Measurements from ENCODE around the gene WWP2. TPM values are rescaled to one million over a fixed set of nuclear protein-coding genes. Genes with fewer than 3 reads are reported as not detected.
"Not testable (repeated sequence)": the region's sequence is repeated elsewhere in the genome, so short reads cannot be mapped to it uniquely, and the experiment has no call there.

Gene WWP2
- polyA plus RNA-seq, 1 donor (not counting 4 experiments of a cell fraction or from before 2014, with no cell fraction given), result 6.9 TPM

- H3K9me1 ChIP-seq (ENCODE audit: control insufficient read depth, extremely low read depth, insufficient read depth, low read length); H3K79me2 ChIP-seq (ENCODE audit: control insufficient read depth, insufficient read depth, low read length); H3K27me3 ChIP-seq (ENCODE audit: control insufficient read depth, extremely low read depth, insufficient read depth, low read length); H3K4me3 ChIP-seq (ENCODE audit: control insufficient read depth in 2 of 3, extremely low read depth in 1 of 3, insufficient read depth in 2 of 3, low read depth in 1 of 3, low read length in 3 of 3); H3K4me1 ChIP-seq (ENCODE audit: control insufficient read depth, extremely low read depth, insufficient read depth, low read length); H3K9me3 ChIP-seq (ENCODE audit: control insufficient read depth, low read depth, low read length); H3K27ac ChIP-seq (ENCODE audit: control insufficient read depth, insufficient read depth, low read length); H3K4me2 ChIP-seq (ENCODE audit: control insufficient read depth, extremely low read depth, insufficient read depth, low read depth, low read length); H3K36me3 ChIP-seq (ENCODE audit: control insufficient read depth in 2 of 2, extremely low read depth in 1 of 2, insufficient read depth in 2 of 2, low read length in 2 of 2); dilution Hi-C loops (cut with MboI; ENCODE audit: extremely low pct_ligation_motif_present, low sequenced_read_pairs); FAIRE-seq; H3K9ac ChIP-seq (ENCODE audit: control insufficient read depth, extremely low read depth, insufficient read depth, low read length); H2AFZ ChIP-seq (ENCODE audit: control insufficient read depth, low read length); H4K20me1 ChIP-seq (ENCODE audit: control insufficient read depth, extremely low read depth, insufficient read depth, low read length); DNase-seq (ENCODE audit: low read depth, low spot score): not testable (repeated sequence)
These were observed 188.3 kb downstream of the WWP2 start for GRCh38 chr16:69950411-69950810.

- H3K9ac ChIP-seq (ENCODE audit: control insufficient read depth, extremely low read depth, insufficient read depth, low read length); H3K4me3 ChIP-seq (ENCODE audit: control insufficient read depth in 2 of 3, extremely low read depth in 1 of 3, insufficient read depth in 2 of 3, low read depth in 1 of 3, low read length in 3 of 3); H3K9me3 ChIP-seq (ENCODE audit: control insufficient read depth, low read depth, low read length); H2AFZ ChIP-seq (ENCODE audit: control insufficient read depth, low read length); H4K20me1 ChIP-seq (ENCODE audit: control insufficient read depth, extremely low read depth, insufficient read depth, low read length); FAIRE-seq; dilution Hi-C loops (cut with MboI; ENCODE audit: extremely low pct_ligation_motif_present, low sequenced_read_pairs); H3K79me2 ChIP-seq (ENCODE audit: control insufficient read depth, insufficient read depth, low read length); H3K27me3 ChIP-seq (ENCODE audit: control insufficient read depth, extremely low read depth, insufficient read depth, low read length); DNase-seq (ENCODE audit: low read depth, low spot score); H3K36me3 ChIP-seq (ENCODE audit: control insufficient read depth in 2 of 2, extremely low read depth in 1 of 2, insufficient read depth in 2 of 2, low read length in 2 of 2); H3K9me1 ChIP-seq (ENCODE audit: control insufficient read depth, extremely low read depth, insufficient read depth, low read length); H3K4me1 ChIP-seq (ENCODE audit: control insufficient read depth, extremely low read depth, insufficient read depth, low read length); H3K4me2 ChIP-seq (ENCODE audit: control insufficient read depth, extremely low read depth, insufficient read depth, low read depth, low read length); H3K27ac ChIP-seq (ENCODE audit: control insufficient read depth, insufficient read depth, low read length): not testable (repeated sequence)
These were observed 189.0 kb downstream of the WWP2 start, which contains the start of gene CLEC18A for GRCh38 chr16:69951017-69951671. Gene CLEC18A, plus strand, starts transcription at chr16:69951334. Its CDS starts 33 bp downstream, at chr16:69951367.

DNA sequence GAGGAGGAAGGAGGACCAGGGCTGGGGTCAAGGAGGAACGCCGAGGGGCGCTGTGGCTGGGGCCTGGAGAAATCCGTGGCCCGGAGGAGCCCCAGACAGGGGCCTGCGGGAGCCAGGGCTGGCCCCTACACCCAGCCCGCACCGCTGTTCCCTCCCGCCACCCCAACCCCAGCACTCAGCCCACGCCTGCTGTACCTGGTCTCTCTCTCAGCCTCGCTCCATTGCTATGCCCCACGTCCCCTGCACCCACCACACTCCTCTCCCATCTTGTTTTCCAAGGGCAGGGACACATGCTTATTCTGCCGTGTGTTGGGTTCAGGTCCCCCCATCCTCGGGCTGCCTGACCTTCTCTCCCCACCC lies 189.5 kb downstream of the WWP2 start:
- H3K9me1 ChIP-seq (ENCODE audit: control insufficient read depth, extremely low read depth, insufficient read depth, low read length); H4K20me1 ChIP-seq (ENCODE audit: control insufficient read depth, extremely low read depth, insufficient read depth, low read length); H3K27me3 ChIP-seq (ENCODE audit: control insufficient read depth, extremely low read depth, insufficient read depth, low read length); DNase-seq (ENCODE audit: low read depth, low spot score); H2AFZ ChIP-seq (ENCODE audit: control insufficient read depth, low read length); H3K4me3 ChIP-seq (ENCODE audit: control insufficient read depth in 2 of 3, extremely low read depth in 1 of 3, insufficient read depth in 2 of 3, low read depth in 1 of 3, low read length in 3 of 3); H3K9ac ChIP-seq (ENCODE audit: control insufficient read depth, extremely low read depth, insufficient read depth, low read length); dilution Hi-C loops (cut with MboI; ENCODE audit: extremely low pct_ligation_motif_present, low sequenced_read_pairs); H3K79me2 ChIP-seq (ENCODE audit: control insufficient read depth, insufficient read depth, low read length); H3K9me3 ChIP-seq (ENCODE audit: control insufficient read depth, low read depth, low read length); H3K4me1 ChIP-seq (ENCODE audit: control insufficient read depth, extremely low read depth, insufficient read depth, low read length); H3K36me3 ChIP-seq (ENCODE audit: control insufficient read depth in 2 of 2, extremely low read depth in 1 of 2, insufficient read depth in 2 of 2, low read length in 2 of 2); H3K4me2 ChIP-seq (ENCODE audit: control insufficient read depth, extremely low read depth, insufficient read depth, low read depth, low read length); FAIRE-seq; H3K27ac ChIP-seq (ENCODE audit: control insufficient read depth, insufficient read depth, low read length): not testable (repeated sequence)

GRCh38 chr16:69952116-69952515 lies 190.0 kb downstream of the WWP2 start:
- DNase-seq (ENCODE audit: low read depth, low spot score); H3K4me2 ChIP-seq (ENCODE audit: control insufficient read depth, extremely low read depth, insufficient read depth, low read depth, low read length); H3K79me2 ChIP-seq (ENCODE audit: control insufficient read depth, insufficient read depth, low read length); dilution Hi-C loops (cut with MboI; ENCODE audit: extremely low pct_ligation_motif_present, low sequenced_read_pairs); H2AFZ ChIP-seq (ENCODE audit: control insufficient read depth, low read length); H3K9me3 ChIP-seq (ENCODE audit: control insufficient read depth, low read depth, low read length); H3K9ac ChIP-seq (ENCODE audit: control insufficient read depth, extremely low read depth, insufficient read depth, low read length); H3K36me3 ChIP-seq (ENCODE audit: control insufficient read depth in 2 of 2, extremely low read depth in 1 of 2, insufficient read depth in 2 of 2, low read length in 2 of 2); H4K20me1 ChIP-seq (ENCODE audit: control insufficient read depth, extremely low read depth, insufficient read depth, low read length); H3K4me1 ChIP-seq (ENCODE audit: control insufficient read depth, extremely low read depth, insufficient read depth, low read length); H3K27ac ChIP-seq (ENCODE audit: control insufficient read depth, insufficient read depth, low read length); H3K27me3 ChIP-seq (ENCODE audit: control insufficient read depth, extremely low read depth, insufficient read depth, low read length); FAIRE-seq; H3K4me3 ChIP-seq (ENCODE audit: control insufficient read depth in 2 of 3, extremely low read depth in 1 of 3, insufficient read depth in 2 of 3, low read depth in 1 of 3, low read length in 3 of 3); H3K9me1 ChIP-seq (ENCODE audit: control insufficient read depth, extremely low read depth, insufficient read depth, low read length): not testable (repeated sequence)

GRCh38 chr16:69952572-69953355 lies 190.6 kb downstream of the WWP2 start:
- dilution Hi-C loops (cut with MboI; ENCODE audit: extremely low pct_ligation_motif_present, low sequenced_read_pairs); H3K79me2 ChIP-seq (ENCODE audit: control insufficient read depth, insufficient read depth, low read length); H3K9me1 ChIP-seq (ENCODE audit: control insufficient read depth, extremely low read depth, insufficient read depth, low read length); H3K4me1 ChIP-seq (ENCODE audit: control insufficient read depth, extremely low read depth, insufficient read depth, low read length); FAIRE-seq; H3K4me2 ChIP-seq (ENCODE audit: control insufficient read depth, extremely low read depth, insufficient read depth, low read depth, low read length); H3K27me3 ChIP-seq (ENCODE audit: control insufficient read depth, extremely low read depth, insufficient read depth, low read length); DNase-seq (ENCODE audit: low read depth, low spot score); H3K4me3 ChIP-seq (ENCODE audit: control insufficient read depth in 2 of 3, extremely low read depth in 1 of 3, insufficient read depth in 2 of 3, low read depth in 1 of 3, low read length in 3 of 3); H3K36me3 ChIP-seq (ENCODE audit: control insufficient read depth in 2 of 2, extremely low read depth in 1 of 2, insufficient read depth in 2 of 2, low read length in 2 of 2); H3K27ac ChIP-seq (ENCODE audit: control insufficient read depth, insufficient read depth, low read length); H4K20me1 ChIP-seq (ENCODE audit: control insufficient read depth, extremely low read depth, insufficient read depth, low read length); H3K9ac ChIP-seq (ENCODE audit: control insufficient read depth, extremely low read depth, insufficient read depth, low read length); H3K9me3 ChIP-seq (ENCODE audit: control insufficient read depth, low read depth, low read length); H2AFZ ChIP-seq (ENCODE audit: control insufficient read depth, low read length): not testable (repeated sequence)

Data from keratinocyte (primary cell).